CD4-positive, alpha-beta T cell treated with Interleukin-1 beta for 1 hour (primary cell): ENCODE data around the gene CRADD.

Experiments used
- DNase-seq, 2 donors: peaks; one replicate each; pipeline ENCODE4 v3.0.0-alpha.2; 2020 to 2022

CRADD gene

GRCh38 chr12:93673084-93673483 lies 4.1 kb upstream of the CRADD start:
- no peak for DNase-seq

GRCh38 chr12:93674386-93674785 lies 2.8 kb upstream of the CRADD start:
- DNase-seq = no peak

GRCh38 chr12:93676408-93677194 lies 574 bp upstream of the CRADD start:
- no peak for DNase-seq

GRCh38 chr12:93678779-93679178 lies 1.6 kb downstream of the CRADD start:
- no peak for DNase-seq

- DNase-seq = no peak
Measured at GRCh38 chr12:93679308-93679925, 2.2 kb downstream of the CRADD start.

GRCh38 chr12:93680006-93680405 lies 2.8 kb downstream of the CRADD start:
- DNase-seq = no peak

- no peak for DNase-seq
Measured at GRCh38 chr12:93682846-93683261, 5.7 kb downstream of the CRADD start.

GRCh38 chr12:93683410-93683809 lies 6.2 kb downstream of the CRADD start:
- no peak for DNase-seq

GRCh38 chr12:93684716-93685115 lies 7.5 kb downstream of the CRADD start:
- DNase-seq = no peak

- no peak for DNase-seq
Measured at GRCh38 chr12:93686572-93687356, 9.6 kb downstream of the CRADD start.

- no peak for DNase-seq
Measured at GRCh38 chr12:93689076-93689834, 12.1 kb downstream of the CRADD start.

GRCh38 chr12:93696462-93696861 lies 19.3 kb downstream of the CRADD start:
- no peak for DNase-seq

- no peak for DNase-seq
Measured at GRCh38 chr12:93698307-93699092, 21.3 kb downstream of the CRADD start.

- DNase-seq = no peak
Measured at GRCh38 chr12:93699271-93700145, 22.3 kb downstream of the CRADD start.

GRCh38 chr12:93702707-93703315 lies 25.6 kb downstream of the CRADD start:
- no peak for DNase-seq

GRCh38 chr12:93704122-93704521 lies 26.9 kb downstream of the CRADD start:
- DNase-seq = no peak

GRCh38 chr12:93704625-93705024 lies 27.4 kb downstream of the CRADD start:
- no peak for DNase-seq

GRCh38 chr12:93705237-93705636 lies 28.1 kb downstream of the CRADD start:
- DNase-seq = no peak

- DNase-seq = no peak
Measured at GRCh38 chr12:93706387-93706786, 29.2 kb downstream of the CRADD start.

GRCh38 chr12:93706824-93707223 lies 29.6 kb downstream of the CRADD start:
- DNase-seq = no peak

- no peak for DNase-seq
Measured at GRCh38 chr12:93707836-93708235, 30.7 kb downstream of the CRADD start.
